HepG2 (cell line): ENCODE measurements around the gene AHNAK. TPM values are rescaled to one million over a fixed set of nuclear protein-coding genes. Genes with fewer than 3 reads are reported as not detected.

Experiments
- CBX5 ChIP-seq: sonication (generic); formaldehyde crosslinking; IDR thresholded peaks from 2 replicates; pipeline ENCODE4 v1.4.0; 2020; ENCODE audit warnings: missing genetic modification reagents, borderline replicate concordance
- HMG20A ChIP-seq: IDR thresholded peaks from 2 replicates; pipeline ENCODE4 v1.6.1; 2016; ENCODE audit warnings: borderline replicate concordance
- MED13 ChIP-seq: sonication (generic); formaldehyde crosslinking; IDR thresholded peaks from 2 replicates; pipeline ENCODE4 v1.5.0; 2020; ENCODE audit warnings: missing genetic modification reagents
- RNF2 ChIP-seq: fragments of 450-650 bp; conservative IDR thresholded peaks from 2 replicates; pipeline ENCODE4 v1.6.1; 2016; ENCODE audit warnings: low read depth
- TOE1 ChIP-seq: sonication (generic); formaldehyde crosslinking; IDR thresholded peaks from 2 replicates; pipeline ENCODE4 v1.4.0; 2020; ENCODE audit warnings: mild to moderate bottlenecking, missing genetic modification reagents
- ZNF317 ChIP-seq: sonication (generic); formaldehyde crosslinking; IDR thresholded peaks from 2 replicates; pipeline ENCODE4 v1.5.0; 2020; ENCODE audit warnings: mild to moderate bottlenecking, missing genetic modification reagents
- ZNF552 ChIP-seq: sonication (generic); formaldehyde crosslinking; IDR thresholded peaks from 2 replicates; pipeline ENCODE4 v1.9.0; 2022; ENCODE audit warnings: missing genetic modification reagents, mild to moderate bottlenecking, borderline replicate concordance
- ZNF709 ChIP-seq: sonication (generic); formaldehyde crosslinking; IDR thresholded peaks from 2 replicates; pipeline ENCODE4 v1.5.0; 2020; ENCODE audit warnings: mild to moderate bottlenecking, missing genetic modification reagents
- polyA plus RNA-seq, 8 experiments: library from polyadenylated mRNA; depleted of rRNA in 3 of 8; stranded (reverse) in 7 of 8; unstranded in 1 of 8; fragments of >200 nt; fragmentation: Illumina TruSeq in 4 of 8; extraction: Trizol in 4 of 8; gene quantifications; 2 replicates each; pipeline versions ENCODE4 v1.2.1 to v1.2.3, GENCODE V29; 2011 to 2016; ENCODE audit warnings: low read depth in 4 of 8, missing spikeins in 1 of 8, mixed read lengths in 1 of 8; ENCODE audit not compliant: insufficient read depth in 1 of 8
- total RNA-seq, 5 experiments: library from RNA; depleted of rRNA; stranded (reverse); fragments of >200 nt; fragmentation: Illumina TruSeq; extraction: Trizol; gene quantifications; 2 replicates each; pipeline ENCODE4 v1.2.3, GENCODE V29; 2016; ENCODE audit warnings: low read depth in 1 of 5
- TF ChIP-seq, protein P1 (sequence below): sonication (generic); formaldehyde crosslinking; IDR thresholded peaks from 2 replicates; pipeline ENCODE4 v1.4.0; 2020; ENCODE audit warnings: missing genetic modification reagents, borderline replicate concordance
- TF ChIP-seq, protein P2 (sequence below): sonication (generic); formaldehyde crosslinking; IDR thresholded peaks from 2 replicates; pipeline ENCODE4 v1.8.0; 2022; ENCODE audit warnings: mild to moderate bottlenecking, missing genetic modification reagents, moderate library complexity
- TF ChIP-seq, protein P3 (sequence below): sonication (generic); formaldehyde crosslinking; IDR thresholded peaks from 2 replicates; pipeline ENCODE4 v1.8.1; 2023; ENCODE audit warnings: mild to moderate bottlenecking, missing genetic modification reagents, borderline replicate concordance
- TF ChIP-seq, protein P4 (sequence below): sonication (generic); formaldehyde crosslinking; IDR thresholded peaks from 2 replicates; pipeline ENCODE4 v1.5.1; 2020; ENCODE audit warnings: mild to moderate bottlenecking, moderate library complexity, missing genetic modification reagents
- TF ChIP-seq, protein P5 (sequence below): sonication (generic); formaldehyde crosslinking; IDR thresholded peaks from 2 replicates; pipeline ENCODE4 v1.4.0; 2020; ENCODE audit warnings: missing genetic modification reagents
- TF ChIP-seq, protein P6 (sequence below): IDR thresholded peaks from 2 replicates; pipeline ENCODE4 v1.6.1; 2012; ENCODE audit warnings: low read length, improper control_type of control experiment
- TF ChIP-seq, protein P7 (sequence below): sonication (generic); formaldehyde crosslinking; IDR thresholded peaks from 2 replicates; pipeline ENCODE4 v1.8.0; 2022; ENCODE audit warnings: mild to moderate bottlenecking, missing genetic modification reagents

AHNAK gene
- total and polyA plus RNA-seq, 2 of the 13 experiments (the other 11 are each of a cell fraction or from before 2014, with no cell fraction given): 23.4 to 25.0 TPM

DNA sequence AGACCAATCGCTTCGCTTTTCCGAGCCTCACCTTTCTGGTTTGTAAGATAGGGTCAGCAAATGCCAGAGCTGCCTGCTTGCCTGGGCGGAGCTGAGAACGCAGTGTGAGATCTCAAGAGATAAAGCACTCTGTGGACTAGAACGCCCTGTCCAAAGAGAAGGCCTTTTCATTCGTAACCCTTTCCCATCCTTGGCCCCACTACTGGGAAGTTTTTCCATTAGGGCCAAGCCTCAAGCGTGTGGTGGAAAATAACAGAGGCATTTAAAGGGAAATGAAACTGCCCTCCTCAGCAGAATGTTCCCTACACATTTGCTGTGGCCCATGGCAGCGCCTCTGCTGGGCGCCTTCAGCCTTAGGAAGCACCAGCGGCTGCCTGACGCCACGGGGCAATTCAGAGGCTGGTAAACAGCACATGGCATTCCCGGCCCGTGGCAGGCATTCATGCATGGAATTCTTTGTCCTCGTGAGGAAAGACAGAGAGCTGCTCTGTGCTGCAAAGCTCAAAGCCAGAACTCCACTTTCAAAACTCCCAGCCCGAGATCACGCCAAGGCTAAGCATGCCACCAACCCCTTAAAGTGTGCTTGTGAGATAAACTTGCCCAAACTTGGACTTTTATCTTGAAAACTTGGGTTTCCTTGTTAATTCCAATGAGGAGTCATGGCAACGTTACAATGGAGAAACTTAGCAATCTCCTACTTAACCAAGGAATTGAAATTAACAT lies 38.1 kb downstream of the AHNAK start (continued):
- TF ChIP-seq, protein P1, sequence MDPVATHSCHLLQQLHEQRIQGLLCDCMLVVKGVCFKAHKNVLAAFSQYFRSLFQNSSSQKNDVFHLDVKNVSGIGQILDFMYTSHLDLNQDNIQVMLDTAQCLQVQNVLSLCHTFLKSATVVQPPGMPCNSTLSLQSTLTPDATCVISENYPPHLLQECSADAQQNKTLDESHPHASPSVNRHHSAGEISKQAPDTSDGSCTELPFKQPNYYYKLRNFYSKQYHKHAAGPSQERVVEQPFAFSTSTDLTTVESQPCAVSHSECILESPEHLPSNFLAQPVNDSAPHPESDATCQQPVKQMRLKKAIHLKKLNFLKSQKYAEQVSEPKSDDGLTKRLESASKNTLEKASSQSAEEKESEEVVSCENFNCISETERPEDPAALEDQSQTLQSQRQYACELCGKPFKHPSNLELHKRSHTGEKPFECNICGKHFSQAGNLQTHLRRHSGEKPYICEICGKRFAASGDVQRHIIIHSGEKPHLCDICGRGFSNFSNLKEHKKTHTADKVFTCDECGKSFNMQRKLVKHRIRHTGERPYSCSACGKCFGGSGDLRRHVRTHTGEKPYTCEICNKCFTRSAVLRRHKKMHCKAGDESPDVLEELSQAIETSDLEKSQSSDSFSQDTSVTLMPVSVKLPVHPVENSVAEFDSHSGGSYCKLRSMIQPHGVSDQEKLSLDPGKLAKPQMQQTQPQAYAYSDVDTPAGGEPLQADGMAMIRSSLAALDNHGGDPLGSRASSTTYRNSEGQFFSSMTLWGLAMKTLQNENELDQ: no peak
- TF ChIP-seq HMG20A (CRISPR knock-in tag) (peak; percentile 51; the same call in 1 of the 2 replicates), RNF2 (peak; percentile 30; the same call in 1 of the 2 replicates), CBX5 (CRISPR knock-in tag) (0 out of 2 replicates have a peak, but pooled peaks have one; percentile 50), ZNF709 (CRISPR knock-in tag) (no peak), ZNF552 (CRISPR knock-in tag) (no peak), MED13 (CRISPR knock-in tag) (no peak), TOE1 (CRISPR knock-in tag) (no peak), ZNF317 (CRISPR knock-in tag) (no peak)
- TF ChIP-seq, protein P2, sequence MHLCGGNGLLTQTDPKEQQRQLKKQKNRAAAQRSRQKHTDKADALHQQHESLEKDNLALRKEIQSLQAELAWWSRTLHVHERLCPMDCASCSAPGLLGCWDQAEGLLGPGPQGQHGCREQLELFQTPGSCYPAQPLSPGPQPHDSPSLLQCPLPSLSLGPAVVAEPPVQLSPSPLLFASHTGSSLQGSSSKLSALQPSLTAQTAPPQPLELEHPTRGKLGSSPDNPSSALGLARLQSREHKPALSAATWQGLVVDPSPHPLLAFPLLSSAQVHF (CRISPR knock-in tag): no peak
- TF ChIP-seq, protein P3, sequence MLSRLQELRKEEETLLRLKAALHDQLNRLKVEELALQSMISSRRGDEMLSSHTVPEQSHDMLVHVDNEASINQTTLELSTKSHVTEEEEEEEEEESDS (CRISPR knock-in tag): no peak
- TF ChIP-seq, protein P4, sequence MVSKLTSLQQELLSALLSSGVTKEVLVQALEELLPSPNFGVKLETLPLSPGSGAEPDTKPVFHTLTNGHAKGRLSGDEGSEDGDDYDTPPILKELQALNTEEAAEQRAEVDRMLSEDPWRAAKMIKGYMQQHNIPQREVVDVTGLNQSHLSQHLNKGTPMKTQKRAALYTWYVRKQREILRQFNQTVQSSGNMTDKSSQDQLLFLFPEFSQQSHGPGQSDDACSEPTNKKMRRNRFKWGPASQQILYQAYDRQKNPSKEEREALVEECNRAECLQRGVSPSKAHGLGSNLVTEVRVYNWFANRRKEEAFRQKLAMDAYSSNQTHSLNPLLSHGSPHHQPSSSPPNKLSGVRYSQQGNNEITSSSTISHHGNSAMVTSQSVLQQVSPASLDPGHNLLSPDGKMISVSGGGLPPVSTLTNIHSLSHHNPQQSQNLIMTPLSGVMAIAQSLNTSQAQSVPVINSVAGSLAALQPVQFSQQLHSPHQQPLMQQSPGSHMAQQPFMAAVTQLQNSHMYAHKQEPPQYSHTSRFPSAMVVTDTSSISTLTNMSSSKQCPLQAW (CRISPR knock-in tag): no peak
- TF ChIP-seq, protein P5, sequence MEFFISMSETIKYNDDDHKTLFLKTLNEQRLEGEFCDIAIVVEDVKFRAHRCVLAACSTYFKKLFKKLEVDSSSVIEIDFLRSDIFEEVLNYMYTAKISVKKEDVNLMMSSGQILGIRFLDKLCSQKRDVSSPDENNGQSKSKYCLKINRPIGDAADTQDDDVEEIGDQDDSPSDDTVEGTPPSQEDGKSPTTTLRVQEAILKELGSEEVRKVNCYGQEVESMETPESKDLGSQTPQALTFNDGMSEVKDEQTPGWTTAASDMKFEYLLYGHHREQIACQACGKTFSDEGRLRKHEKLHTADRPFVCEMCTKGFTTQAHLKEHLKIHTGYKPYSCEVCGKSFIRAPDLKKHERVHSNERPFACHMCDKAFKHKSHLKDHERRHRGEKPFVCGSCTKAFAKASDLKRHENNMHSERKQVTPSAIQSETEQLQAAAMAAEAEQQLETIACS: no peak
- TF ChIP-seq, protein P6, sequence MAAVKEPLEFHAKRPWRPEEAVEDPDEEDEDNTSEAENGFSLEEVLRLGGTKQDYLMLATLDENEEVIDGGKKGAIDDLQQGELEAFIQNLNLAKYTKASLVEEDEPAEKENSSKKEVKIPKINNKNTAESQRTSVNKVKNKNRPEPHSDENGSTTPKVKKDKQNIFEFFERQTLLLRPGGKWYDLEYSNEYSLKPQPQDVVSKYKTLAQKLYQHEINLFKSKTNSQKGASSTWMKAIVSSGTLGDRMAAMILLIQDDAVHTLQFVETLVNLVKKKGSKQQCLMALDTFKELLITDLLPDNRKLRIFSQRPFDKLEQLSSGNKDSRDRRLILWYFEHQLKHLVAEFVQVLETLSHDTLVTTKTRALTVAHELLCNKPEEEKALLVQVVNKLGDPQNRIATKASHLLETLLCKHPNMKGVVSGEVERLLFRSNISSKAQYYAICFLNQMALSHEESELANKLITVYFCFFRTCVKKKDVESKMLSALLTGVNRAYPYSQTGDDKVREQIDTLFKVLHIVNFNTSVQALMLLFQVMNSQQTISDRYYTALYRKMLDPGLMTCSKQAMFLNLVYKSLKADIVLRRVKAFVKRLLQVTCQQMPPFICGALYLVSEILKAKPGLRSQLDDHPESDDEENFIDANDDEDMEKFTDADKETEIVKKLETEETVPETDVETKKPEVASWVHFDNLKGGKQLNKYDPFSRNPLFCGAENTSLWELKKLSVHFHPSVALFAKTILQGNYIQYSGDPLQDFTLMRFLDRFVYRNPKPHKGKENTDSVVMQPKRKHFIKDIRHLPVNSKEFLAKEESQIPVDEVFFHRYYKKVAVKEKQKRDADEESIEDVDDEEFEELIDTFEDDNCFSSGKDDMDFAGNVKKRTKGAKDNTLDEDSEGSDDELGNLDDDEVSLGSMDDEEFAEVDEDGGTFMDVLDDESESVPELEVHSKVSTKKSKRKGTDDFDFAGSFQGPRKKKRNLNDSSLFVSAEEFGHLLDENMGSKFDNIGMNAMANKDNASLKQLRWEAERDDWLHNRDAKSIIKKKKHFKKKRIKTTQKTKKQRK: no peak
- TF ChIP-seq, protein P7, sequence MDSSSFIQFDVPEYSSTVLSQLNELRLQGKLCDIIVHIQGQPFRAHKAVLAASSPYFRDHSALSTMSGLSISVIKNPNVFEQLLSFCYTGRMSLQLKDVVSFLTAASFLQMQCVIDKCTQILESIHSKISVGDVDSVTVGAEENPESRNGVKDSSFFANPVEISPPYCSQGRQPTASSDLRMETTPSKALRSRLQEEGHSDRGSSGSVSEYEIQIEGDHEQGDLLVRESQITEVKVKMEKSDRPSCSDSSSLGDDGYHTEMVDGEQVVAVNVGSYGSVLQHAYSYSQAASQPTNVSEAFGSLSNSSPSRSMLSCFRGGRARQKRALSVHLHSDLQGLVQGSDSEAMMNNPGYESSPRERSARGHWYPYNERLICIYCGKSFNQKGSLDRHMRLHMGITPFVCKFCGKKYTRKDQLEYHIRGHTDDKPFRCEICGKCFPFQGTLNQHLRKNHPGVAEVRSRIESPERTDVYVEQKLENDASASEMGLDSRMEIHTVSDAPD (CRISPR knock-in tag): 0 out of 2 replicates have a peak, but pooled peaks have one; percentile 18
